Astrocyte (in vitro differentiated cells and primary cell): ENCODE data around the gene GBP2. TPM values are rescaled to one million over a fixed set of nuclear protein-coding genes. Genes with fewer than 3 reads are reported as not detected.
A peak's percentile ranks its signal among the peaks of the same experiment; 100 is the strongest.

ENCODE experiments used
- DNase-seq: peaks from one replicate; pipeline ENCODE4 v3.0.0-alpha.2; 2010; ENCODE audit warnings: low read depth
- FAIRE-seq: peaks from 2 replicates; lab custom pipeline; 2011; peaks lifted over from hg19 to GRCh38; lab: Jason Lieb, UNC
- H2AFZ ChIP-seq: 2 replicates; pipeline ENCODE4 v1.6.0; 2012; ENCODE audit warnings: low read depth, low read length, inconsistent platforms
- H3K27ac ChIP-seq: 2 replicates; pipeline ENCODE4 v1.5.1; 2011; ENCODE audit warnings: low read depth, low read length, inconsistent platforms
- H3K27me3 ChIP-seq: 2 replicates; pipeline ENCODE4 v1.6.0; 2011; ENCODE audit warnings: low read length, inconsistent platforms; ENCODE audit not compliant: insufficient read depth
- H3K36me3 ChIP-seq: 2 replicates; pipeline ENCODE4 v1.5.1; 2011; ENCODE audit warnings: low read length, inconsistent platforms; ENCODE audit not compliant: insufficient read depth
- H3K4me1 ChIP-seq: 2 replicates; pipeline ENCODE4 v1.5.1; 2011; ENCODE audit warnings: low read length, inconsistent platforms; ENCODE audit not compliant: insufficient read depth
- H3K4me2 ChIP-seq: 2 replicates; pipeline ENCODE4 v1.6.0; 2012; ENCODE audit warnings: low read length, inconsistent platforms
- H3K4me3 ChIP-seq: 2 replicates; pipeline ENCODE4 v1.5.1; 2011; ENCODE audit warnings: low read depth, mild to moderate bottlenecking, low read length, inconsistent platforms; ENCODE audit not compliant: insufficient read depth
- H3K79me2 ChIP-seq: 2 replicates; pipeline ENCODE4 v1.6.0; 2012; ENCODE audit warnings: mild to moderate bottlenecking, low read length, inconsistent platforms; ENCODE audit not compliant: insufficient read depth
- H3K9ac ChIP-seq: 2 replicates; pipeline ENCODE4 v1.6.0; 2012; ENCODE audit warnings: mild to moderate bottlenecking, low read length, inconsistent platforms
- H3K9me3 ChIP-seq: 2 replicates; pipeline ENCODE4 v1.5.1; 2012; ENCODE audit warnings: low read depth, mild to moderate bottlenecking, low read length, inconsistent platforms; ENCODE audit not compliant: insufficient read depth
- H4K20me1 ChIP-seq: 2 replicates; pipeline ENCODE4 v1.6.0; 2012; ENCODE audit warnings: low read length, inconsistent platforms; ENCODE audit not compliant: insufficient read depth
- H3K27ac Mint-ChIP-seq: one replicate; pipeline ENCODE4 v1.8.0; 2021; ENCODE audit warnings: mild to moderate bottlenecking, mixed read lengths; ENCODE audit not compliant: unreplicated experiment
- H3K27me3 Mint-ChIP-seq: one replicate; pipeline ENCODE4 v1.8.0; 2021; ENCODE audit warnings: low read depth, mixed read lengths; ENCODE audit not compliant: unreplicated experiment
- H3K36me3 Mint-ChIP-seq: one replicate; pipeline ENCODE4 v1.8.0; 2021; ENCODE audit warnings: low read depth, mixed read lengths; ENCODE audit not compliant: unreplicated experiment
- H3K4me1 Mint-ChIP-seq: one replicate; pipeline ENCODE4 v1.8.0; 2021; ENCODE audit warnings: low read depth, mixed read lengths; ENCODE audit not compliant: unreplicated experiment
- H3K4me3 Mint-ChIP-seq: one replicate; pipeline ENCODE4 v1.8.0; 2021; ENCODE audit warnings: mild to moderate bottlenecking, moderate library complexity, mixed read lengths; ENCODE audit not compliant: unreplicated experiment
- H3K9me3 Mint-ChIP-seq: one replicate; pipeline ENCODE4 v1.8.0; 2021; ENCODE audit warnings: mild to moderate bottlenecking, mixed read lengths; ENCODE audit not compliant: unreplicated experiment
- CTCF ChIP-seq: IDR thresholded peaks from 2 replicates; pipeline ENCODE4 v1.5.1; 2011; ENCODE audit warnings: low read depth, mild to moderate bottlenecking, inconsistent platforms, low read length, moderate library complexity; ENCODE audit not compliant: insufficient read depth
- EZH2 ChIP-seq: IDR thresholded peaks from 2 replicates; pipeline ENCODE4 v1.6.1; 2012; ENCODE audit warnings: mild to moderate bottlenecking, low read length, inconsistent platforms; ENCODE audit not compliant: insufficient read depth
- total RNA-seq: library from RNA; stranded (reverse); gene quantifications from 2 replicates; pipeline ENCODE4 v1.2.1, GENCODE V29; 2021

The GBP2 gene
- total RNA-seq, 1 donor from 2014 or later: 4.6 TPM

GRCh38 chr1:89063094-89063493, 62.8 kb downstream of the GBP2 start:
- H3K27me3 Mint-ChIP-seq: no peaks in the 10 kb centered on the region
- no peak overlapping the region for H3K27ac Mint-ChIP-seq
- Histone ChIP-seq H4K20me1 (peaks cover 3% of the 10 kb centered on the region), H3K36me3 (peaks cover 10% of the 10 kb centered on the region), H3K4me1 (no peaks in the 10 kb centered on the region), H3K9ac (no peak overlapping the region), H3K4me3 (no peak overlapping the region), H2AFZ (no peak overlapping the region), H3K27ac (no peak overlapping the region), H3K4me2 (peak overlapping the region; percentile 87), H3K79me2 (peaks cover 13% of the 10 kb centered on the region), H3K27me3 (no peaks in the 10 kb centered on the region), H3K9me3 (no peaks in the 10 kb centered on the region)
- no peak for TF ChIP-seq CTCF
- no peak for TF ChIP-seq EZH2
- H3K36me3 Mint-ChIP-seq: peaks cover 8% of the 10 kb centered on the region
- DNase-seq (no peak), FAIRE-seq (no peak)
- peaks cover 21% of the 10 kb centered on the region for H3K4me1 Mint-ChIP-seq
- H3K9me3 Mint-ChIP-seq: peaks cover under 1% of the 10 kb centered on the region
- H3K4me3 Mint-ChIP-seq: peak overlapping the region; percentile 90

DNA sequence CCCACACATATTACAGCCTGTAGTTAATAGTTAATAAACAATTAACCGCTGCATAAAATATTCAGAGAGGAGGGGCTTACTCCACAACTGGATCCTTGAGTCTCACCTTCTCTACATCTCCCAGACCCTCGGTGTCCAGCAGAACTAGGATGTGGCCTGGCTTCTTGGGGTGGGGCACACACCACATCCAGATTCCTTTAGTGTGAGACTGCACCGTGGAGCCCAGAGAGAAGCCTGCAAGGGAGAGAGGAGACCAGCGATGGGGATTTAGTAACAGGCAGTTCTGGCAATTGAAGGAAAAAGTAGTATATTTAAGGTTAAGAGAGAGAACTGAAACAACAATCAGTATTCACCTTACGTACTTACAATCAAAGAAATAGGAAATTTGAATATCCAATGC, 65.8 kb downstream of the GBP2 start:
- Mint-ChIP-seq H3K27me3 (no peaks in the 10 kb centered on the region), H3K9me3 (no peaks in the 10 kb centered on the region), H3K4me3 (peak overlapping the region; percentile 66), H3K4me1 (peaks cover 17% of the 10 kb centered on the region), H3K27ac (peak overlapping the region; percentile 62), H3K36me3 (peaks cover 17% of the 10 kb centered on the region)
- FAIRE-seq (no peak), DNase-seq (no peak)
- peak overlapping the region; percentile 17 for H3K4me2 ChIP-seq
- no peak for TF ChIP-seq EZH2
- no peak for TF ChIP-seq CTCF
- no peak overlapping the region for H2AFZ ChIP-seq
- peaks cover 16% of the 10 kb centered on the region for H3K36me3 ChIP-seq
- peaks cover 13% of the 10 kb centered on the region for H3K79me2 ChIP-seq
- no peak overlapping the region for H3K9ac ChIP-seq
- H3K27ac ChIP-seq: no peak overlapping the region
- H3K27me3 ChIP-seq: no peaks in the 10 kb centered on the region
- H3K9me3 ChIP-seq: no peaks in the 10 kb centered on the region
- no peaks in the 10 kb centered on the region for H3K4me1 ChIP-seq
- peaks cover 3% of the 10 kb centered on the region for H4K20me1 ChIP-seq
- H3K4me3 ChIP-seq: no peak overlapping the region

Other genes with a start within 250 kb of the GBP2 start
- gene GTF2B, start 234.5 kb downstream of the GBP2 start, total RNA-seq: 28.3 and 29.3 TPM in 2 replicates
- 21.0 and 21.3 TPM in 2 replicates for gene KYAT3, start 133.5 kb downstream of the GBP2 start, total RNA-seq
- gene RBMXL1, start 133.5 kb downstream of the GBP2 start, total RNA-seq: 10.1 and 10.9 TPM in 2 replicates
- gene GBP3, start 103.2 kb downstream of the GBP2 start, total RNA-seq: 30.3 and 34.9 TPM in 2 replicates
- 62.5 and 79.6 TPM in 2 replicates for gene GBP1, start 60.9 kb downstream of the GBP2 start, total RNA-seq
- gene GBP7, start 49.9 kb upstream of the GBP2 start, total RNA-seq: not detected in 2 replicates
- gene GBP4, start 72.8 kb upstream of the GBP2 start, total RNA-seq: 0.32 and 0.34 TPM in 2 replicates
- gene GBP5, start 146.7 kb upstream of the GBP2 start, total RNA-seq: 0.62 and 0.79 TPM in 2 replicates
- 0.07 TPM in 1 of 2 replicates, not detected in the other for gene GBP6, start 237.9 kb upstream of the GBP2 start, total RNA-seq